Large intestine (tissue), 3 donors: ENCODE data around the gene TTLL7. TPM values are rescaled to one million over a fixed set of nuclear protein-coding genes. Genes with fewer than 3 reads are reported as not detected.

Experiments used
- DNase-seq, 2 donors: peaks; one replicate each; pipeline versions ENCODE4 v3.0.0 to v3.0.0-alpha.2; 2013
- H3K27ac ChIP-seq: one replicate; pipeline ENCODE4 v1.5.1; 2013; ENCODE audit warnings: low read length
- H3K27me3 ChIP-seq: 2 replicates; pipeline ENCODE4 v1.6.1; 2013; ENCODE audit warnings: low read length; ENCODE audit not compliant: control insufficient read depth, insufficient read depth
- H3K36me3 ChIP-seq: 2 replicates; pipeline ENCODE4 v1.6.1; 2013; ENCODE audit warnings: low read length; ENCODE audit not compliant: control insufficient read depth, insufficient read depth
- H3K4me1 ChIP-seq: one replicate; pipeline ENCODE4 v1.6.1; 2013; ENCODE audit warnings: low read length; ENCODE audit not compliant: control insufficient read depth, insufficient read depth
- H3K4me3 ChIP-seq: one replicate; pipeline ENCODE4 v1.5.1; 2013; ENCODE audit warnings: low read length
- H3K9me3 ChIP-seq: one replicate; pipeline ENCODE4 v1.6.1; 2013; ENCODE audit warnings: mild to moderate bottlenecking, low read depth, low read length, moderate library complexity; ENCODE audit not compliant: control insufficient read depth
- WGBS: methylation state at CpG from one replicate; pipeline ENCODE4 v1.1.5; 2013; ENCODE audit warnings: low lambda C conversion rate; ENCODE audit not compliant: insufficient coverage; 5-methylcytosine and 5-hydroxymethylcytosine counted together
- polyA plus RNA-seq: library from polyadenylated mRNA; unstranded; fragments of 120-200 nt; gene quantifications from one replicate; pipeline ENCODE4 v1.2.1, GENCODE V29; 2013

TTLL7 gene
- polyA plus RNA-seq, 1 donor = 6.3 TPM

DNA sequence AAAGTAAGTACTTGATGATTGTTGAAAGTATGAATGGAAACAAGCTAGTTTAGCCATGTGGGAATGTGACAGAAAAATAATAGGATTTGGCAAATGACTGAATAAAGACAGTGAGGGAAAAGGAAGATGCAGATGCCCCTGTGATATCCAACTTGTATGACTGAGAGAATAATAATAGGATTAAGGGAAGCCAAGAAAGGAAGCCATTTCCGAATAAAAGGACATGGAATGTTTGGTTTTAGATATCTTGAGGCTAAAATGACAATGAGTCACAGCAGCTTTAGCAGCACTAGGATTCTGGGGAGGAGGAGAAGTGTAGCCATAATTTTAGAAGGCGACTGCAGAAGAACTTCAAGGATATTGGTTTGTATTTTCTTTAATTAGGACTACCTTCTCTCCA is 109.2 kb downstream of the TTLL7 start:
- Histone ChIP-seq H3K4me1 (no peaks in the 10 kb centered on the region), H3K27ac (no peak overlapping the region), H3K27me3 (peaks cover 3% of the 10 kb centered on the region), H3K36me3 (no peaks in the 10 kb centered on the region), H3K9me3 (no peaks in the 10 kb centered on the region), H3K4me3 (no peak overlapping the region)
- 60% methylated on average over 1 of the region's 2 CpGs for WGBS
- DNase-seq = no peak

GRCh38 chr1:83887483-83887882 is 111.4 kb downstream of the TTLL7 start:
- WGBS = 100% methylated on average over 2 of the region's 3 CpGs
- Histone ChIP-seq H3K4me3 (no peak overlapping the region), H3K4me1 (no peaks in the 10 kb centered on the region), H3K27ac (no peak overlapping the region), H3K9me3 (no peaks in the 10 kb centered on the region), H3K27me3 (no peaks in the 10 kb centered on the region), H3K36me3 (no peaks in the 10 kb centered on the region)
- no peak for DNase-seq

GRCh38 chr1:83883979-83884378 is 115.0 kb downstream of the TTLL7 start:
- Histone ChIP-seq H3K36me3 (no peaks in the 10 kb centered on the region), H3K4me3 (no peak overlapping the region), H3K4me1 (no peaks in the 10 kb centered on the region), H3K9me3 (no peaks in the 10 kb centered on the region), H3K27me3 (no peaks in the 10 kb centered on the region), H3K27ac (no peak overlapping the region)
- DNase-seq = no peak

DNA sequence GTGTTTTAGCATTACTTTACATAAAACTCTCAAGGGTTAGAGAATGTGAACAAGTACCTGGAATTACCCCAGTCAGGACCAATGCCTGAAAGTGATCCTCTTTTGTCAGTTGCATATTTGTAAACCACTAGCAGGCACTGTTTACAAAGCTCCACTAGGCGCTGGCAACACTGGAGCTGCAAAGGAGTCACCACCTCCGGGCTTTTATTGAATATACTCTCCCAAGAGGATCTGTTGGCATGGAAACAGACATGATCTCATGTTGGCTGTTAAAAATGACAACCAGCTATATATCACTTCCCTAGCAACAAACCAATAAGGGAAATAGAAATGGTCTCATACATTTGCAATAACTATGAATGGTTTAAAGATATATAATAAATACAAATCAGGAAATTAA is 116.0 kb downstream of the TTLL7 start:
- DNase-seq = peak; percentile 4 to 21
- no CpG with 5 or more reads among the region's 2 CpGs for WGBS
- H3K27ac ChIP-seq = no peak overlapping the region
- no peaks in the 10 kb centered on the region for H3K36me3 ChIP-seq
- H3K4me1 ChIP-seq = no peaks in the 10 kb centered on the region
- no peaks in the 10 kb centered on the region for H3K9me3 ChIP-seq
- no peak overlapping the region for H3K4me3 ChIP-seq
- H3K27me3 ChIP-seq = no peaks in the 10 kb centered on the region

GRCh38 chr1:83872515-83872914 is 126.4 kb downstream of the TTLL7 start:
- Histone ChIP-seq H3K27ac (no peak overlapping the region), H3K4me1 (no peaks in the 10 kb centered on the region), H3K27me3 (no peaks in the 10 kb centered on the region), H3K36me3 (no peaks in the 10 kb centered on the region), H3K4me3 (no peak overlapping the region), H3K9me3 (no peaks in the 10 kb centered on the region)
- WGBS = no CpG with 5 or more reads among the region's 2 CpGs
- DNase-seq = no peak

DNA sequence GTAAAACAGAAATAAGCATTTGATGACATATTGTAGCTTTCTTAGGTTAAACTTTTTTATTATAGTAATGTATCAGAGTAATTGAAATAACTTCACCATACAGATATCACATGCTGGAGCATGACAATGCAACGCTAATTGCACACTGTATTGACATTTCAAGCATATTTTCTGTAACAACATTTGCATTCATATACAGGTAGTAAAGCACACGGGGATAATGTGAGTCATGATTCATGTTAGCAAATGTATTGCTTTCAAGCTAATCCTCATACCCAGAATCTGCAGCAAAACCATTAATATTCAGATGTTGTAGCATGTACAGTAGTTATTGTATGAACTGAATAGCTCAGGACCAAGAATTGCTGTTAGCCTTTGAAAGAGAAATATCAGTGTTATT is 133.9 kb downstream of the TTLL7 start:
- Histone ChIP-seq H3K4me3 (no peak overlapping the region), H3K27me3 (no peaks in the 10 kb centered on the region), H3K27ac (no peak overlapping the region), H3K4me1 (peaks cover 3% of the 10 kb centered on the region), H3K36me3 (no peaks in the 10 kb centered on the region), H3K9me3 (no peaks in the 10 kb centered on the region)
- DNase-seq = no peak
- no CpG with 5 or more reads among the region's 2 CpGs for WGBS

DNA sequence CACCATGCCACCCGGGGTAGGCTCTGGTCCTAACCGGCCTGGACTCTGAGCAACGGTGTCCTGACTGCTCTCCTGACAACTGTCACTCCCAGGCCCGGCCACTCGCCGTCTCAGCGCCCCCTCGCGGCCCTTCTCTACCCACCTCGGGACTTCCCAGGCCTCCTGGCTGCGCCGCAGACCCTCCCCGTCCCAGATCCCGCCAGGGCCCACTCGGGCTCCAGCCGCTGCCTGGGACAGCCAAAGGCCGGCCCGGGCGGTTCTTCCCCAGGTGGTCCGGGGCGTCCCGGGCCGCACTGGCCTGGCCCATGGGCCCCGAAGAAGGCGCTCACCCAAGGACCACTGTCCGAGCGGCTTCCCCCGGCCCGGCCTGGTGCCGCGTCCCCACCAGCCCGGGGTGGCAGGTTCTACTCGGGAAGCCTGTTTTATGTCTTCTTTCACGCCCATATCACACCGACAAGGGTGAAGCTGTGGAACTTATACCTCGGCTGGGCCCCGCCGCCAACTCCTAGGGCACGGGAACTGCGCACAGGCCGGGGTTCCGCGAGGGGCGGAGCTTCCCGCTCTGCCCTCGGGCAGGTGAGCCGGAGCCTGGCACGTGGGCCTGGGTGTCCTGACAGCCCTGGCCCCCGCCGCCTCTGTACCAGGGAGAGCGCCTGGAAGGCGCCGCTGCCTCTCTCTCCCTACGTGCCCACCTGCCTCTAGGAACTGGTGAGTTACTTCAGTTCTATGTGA is 138.3 kb downstream of the TTLL7 start:
- Histone ChIP-seq H3K4me3 (peak overlapping the region; percentile 66), H3K27me3 (no peaks in the 10 kb centered on the region), H3K36me3 (no peaks in the 10 kb centered on the region), H3K27ac (peak overlapping the region; percentile 68), H3K9me3 (no peaks in the 10 kb centered on the region), H3K4me1 (peaks cover 3% of the 10 kb centered on the region)
- WGBS = no CpG with 5 or more reads among the region's 54 CpGs
- DNase-seq = peak; percentile 65 to 85

- no CpG with 5 or more reads among the region's 2 CpGs for WGBS
Measured at GRCh38 chr1:83857716-83858115, 141.2 kb downstream of the TTLL7 start.

GRCh38 chr1:83857103-83857502 is 141.8 kb downstream of the TTLL7 start:
- no peaks in the 10 kb centered on the region for H3K9me3 ChIP-seq
- DNase-seq = peak in 1 of 2 donors; percentile 21
- no peaks in the 10 kb centered on the region for H3K27me3 ChIP-seq
- H3K36me3 ChIP-seq = no peaks in the 10 kb centered on the region
- no peak overlapping the region for H3K27ac ChIP-seq
- no peak overlapping the region for H3K4me3 ChIP-seq
- H3K4me1 ChIP-seq = peaks cover 3% of the 10 kb centered on the region
- no CpG with 5 or more reads among the region's 1 CpG for WGBS

More at GRCh38 chr1:83857716-83858115, 141.2 kb downstream of the TTLL7 start:
- H3K27me3 ChIP-seq = no peaks in the 10 kb centered on the region
- no peak for DNase-seq
- H3K9me3 ChIP-seq = no peaks in the 10 kb centered on the region
- no peak overlapping the region for H3K27ac ChIP-seq
- H3K4me3 ChIP-seq = no peak overlapping the region
- H3K36me3 ChIP-seq = no peaks in the 10 kb centered on the region
- peaks cover 3% of the 10 kb centered on the region for H3K4me1 ChIP-seq

DNA sequence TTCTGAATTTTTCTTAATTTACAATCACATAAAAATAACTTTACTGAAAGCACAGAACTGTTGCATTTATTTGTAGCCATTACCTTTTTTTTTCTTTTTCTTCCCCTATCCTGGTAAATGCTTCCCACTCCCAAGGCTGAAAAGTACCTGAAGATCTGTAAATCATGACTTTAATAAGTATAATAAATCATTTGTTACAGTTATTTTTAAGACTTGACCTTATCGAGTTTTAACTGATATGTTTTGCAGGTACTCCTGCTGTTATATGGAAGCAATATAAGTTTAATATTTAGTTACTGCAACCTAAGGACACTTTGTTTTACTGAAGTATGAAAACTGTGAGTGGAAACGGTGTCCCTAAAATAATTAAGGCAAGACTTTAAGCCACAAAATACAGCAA is 142.6 kb downstream of the TTLL7 start:
- WGBS = 100% methylated on average over 1 of the region's 2 CpGs
- Histone ChIP-seq H3K36me3 (no peaks in the 10 kb centered on the region), H3K27me3 (no peaks in the 10 kb centered on the region), H3K4me3 (no peak overlapping the region), H3K27ac (no peak overlapping the region), H3K9me3 (no peaks in the 10 kb centered on the region), H3K4me1 (peaks cover 3% of the 10 kb centered on the region)
- DNase-seq = no peak

DNA sequence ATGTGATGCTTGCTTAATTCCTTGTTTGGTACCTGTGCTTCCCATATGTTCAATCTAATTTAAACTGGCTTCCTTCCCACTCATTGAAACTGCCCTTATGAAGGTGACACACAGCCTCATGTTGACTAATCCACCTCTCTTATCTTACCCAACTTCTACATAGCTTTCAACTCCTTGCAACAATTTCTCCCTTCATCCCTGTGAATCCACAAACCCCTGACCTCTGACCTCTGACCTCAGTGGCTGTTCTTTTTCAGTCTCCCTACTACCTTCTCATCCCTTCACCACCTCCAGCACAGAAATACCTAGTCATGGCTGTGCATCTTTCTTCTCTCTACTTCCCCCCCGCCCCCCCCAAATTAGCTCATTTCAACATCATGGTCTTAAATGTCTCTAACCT is 144.5 kb downstream of the TTLL7 start:
- DNase-seq = no peak
- Histone ChIP-seq H3K4me1 (peaks cover 8% of the 10 kb centered on the region), H3K36me3 (no peaks in the 10 kb centered on the region), H3K27ac (no peak overlapping the region), H3K9me3 (no peaks in the 10 kb centered on the region), H3K4me3 (no peak overlapping the region), H3K27me3 (no peaks in the 10 kb centered on the region)
- WGBS = no CpG with 5 or more reads among the region's 1 CpG
